GM06990 (cell line): ENCODE data around the gene KLLN.

ENCODE experiments used
- DNase-seq: peaks from one replicate; pipeline ENCODE4 v3.0.0-alpha.2; 2011; ENCODE audit not compliant: insufficient read length; ENCODE audit errors: extremely low read depth
- H3K27me3 ChIP-seq: replicated peaks from 2 replicates; pipeline ENCODE4 v1.6.0; 2011; ENCODE audit warnings: low read length; ENCODE audit not compliant: control insufficient read depth, insufficient read depth
- H3K36me3 ChIP-seq: 2 replicates; pipeline ENCODE4 v1.5.1; 2011; ENCODE audit warnings: low read length; ENCODE audit not compliant: control insufficient read depth, insufficient read depth
- H3K4me3 ChIP-seq: replicated peaks from 2 replicates; pipeline ENCODE4 v1.5.1; 2011; ENCODE audit warnings: low read depth, mild to moderate bottlenecking, control low read depth, low read length
- TF ChIP-seq, protein P1 (sequence below): IDR thresholded peaks from 2 replicates; pipeline ENCODE4 v1.5.1; 2011; ENCODE audit warnings: low read length, control low read depth, mild to moderate bottlenecking, inconsistent platforms; ENCODE audit not compliant: insufficient read depth, poor library complexity, severe bottlenecking

The KLLN gene

GRCh38 chr10:87845624-87845998 lies 17.7 kb downstream of the KLLN start:
- TF ChIP-seq, protein P1, sequence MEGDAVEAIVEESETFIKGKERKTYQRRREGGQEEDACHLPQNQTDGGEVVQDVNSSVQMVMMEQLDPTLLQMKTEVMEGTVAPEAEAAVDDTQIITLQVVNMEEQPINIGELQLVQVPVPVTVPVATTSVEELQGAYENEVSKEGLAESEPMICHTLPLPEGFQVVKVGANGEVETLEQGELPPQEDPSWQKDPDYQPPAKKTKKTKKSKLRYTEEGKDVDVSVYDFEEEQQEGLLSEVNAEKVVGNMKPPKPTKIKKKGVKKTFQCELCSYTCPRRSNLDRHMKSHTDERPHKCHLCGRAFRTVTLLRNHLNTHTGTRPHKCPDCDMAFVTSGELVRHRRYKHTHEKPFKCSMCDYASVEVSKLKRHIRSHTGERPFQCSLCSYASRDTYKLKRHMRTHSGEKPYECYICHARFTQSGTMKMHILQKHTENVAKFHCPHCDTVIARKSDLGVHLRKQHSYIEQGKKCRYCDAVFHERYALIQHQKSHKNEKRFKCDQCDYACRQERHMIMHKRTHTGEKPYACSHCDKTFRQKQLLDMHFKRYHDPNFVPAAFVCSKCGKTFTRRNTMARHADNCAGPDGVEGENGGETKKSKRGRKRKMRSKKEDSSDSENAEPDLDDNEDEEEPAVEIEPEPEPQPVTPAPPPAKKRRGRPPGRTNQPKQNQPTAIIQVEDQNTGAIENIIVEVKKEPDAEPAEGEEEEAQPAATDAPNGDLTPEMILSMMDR: no peak
- H3K27me3 ChIP-seq: no peaks in the 10 kb centered on the region
- no peak overlapping the region for H3K4me3 ChIP-seq
- DNase-seq: no peak
- H3K36me3 ChIP-seq: no peaks in the 10 kb centered on the region

DNA sequence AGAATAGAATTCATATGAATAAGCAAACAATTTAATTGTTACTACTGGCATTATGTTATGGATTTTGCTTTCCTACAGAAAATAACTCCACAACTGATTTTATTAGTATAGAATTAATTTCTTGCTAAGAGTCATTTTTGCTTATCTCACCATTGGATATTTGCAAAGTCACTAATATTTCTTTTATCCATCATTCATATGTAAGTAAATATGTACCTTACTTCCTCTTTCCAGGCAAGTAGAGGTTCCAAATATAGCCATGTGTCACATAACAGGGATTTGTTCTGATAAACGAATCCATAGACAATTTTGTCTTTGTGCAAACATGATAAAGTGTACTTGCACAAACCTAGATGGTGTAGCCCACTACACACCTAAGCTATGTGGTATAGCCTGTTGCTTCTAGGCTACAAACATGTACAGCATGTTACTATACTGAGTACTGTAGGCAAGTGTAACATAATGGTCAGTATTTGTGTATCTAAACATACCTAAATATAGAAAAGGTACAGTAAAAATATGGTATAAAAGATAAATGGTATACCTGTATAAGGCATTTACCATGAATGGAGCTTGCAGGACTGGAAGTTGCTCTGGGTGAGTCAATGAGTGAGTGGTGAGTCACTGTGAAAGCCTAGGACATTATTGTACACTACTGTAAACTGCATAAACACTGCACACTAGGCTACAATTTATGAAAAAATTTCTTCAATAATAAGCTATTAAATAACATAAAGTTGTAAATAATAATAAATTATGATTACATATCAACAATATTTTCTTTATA lies 18.3 kb downstream of the KLLN start:
- TF ChIP-seq, protein P1: no peak
- DNase-seq: no peak
- H3K4me3 ChIP-seq: no peak overlapping the region
- H3K36me3 ChIP-seq: no peaks in the 10 kb centered on the region
- no peaks in the 10 kb centered on the region for H3K27me3 ChIP-seq

- H3K27me3 ChIP-seq: no peaks in the 10 kb centered on the region
- TF ChIP-seq, protein P1: no peak
Measured at GRCh38 chr10:87843714-87844113, 19.6 kb downstream of the KLLN start.

DNA sequence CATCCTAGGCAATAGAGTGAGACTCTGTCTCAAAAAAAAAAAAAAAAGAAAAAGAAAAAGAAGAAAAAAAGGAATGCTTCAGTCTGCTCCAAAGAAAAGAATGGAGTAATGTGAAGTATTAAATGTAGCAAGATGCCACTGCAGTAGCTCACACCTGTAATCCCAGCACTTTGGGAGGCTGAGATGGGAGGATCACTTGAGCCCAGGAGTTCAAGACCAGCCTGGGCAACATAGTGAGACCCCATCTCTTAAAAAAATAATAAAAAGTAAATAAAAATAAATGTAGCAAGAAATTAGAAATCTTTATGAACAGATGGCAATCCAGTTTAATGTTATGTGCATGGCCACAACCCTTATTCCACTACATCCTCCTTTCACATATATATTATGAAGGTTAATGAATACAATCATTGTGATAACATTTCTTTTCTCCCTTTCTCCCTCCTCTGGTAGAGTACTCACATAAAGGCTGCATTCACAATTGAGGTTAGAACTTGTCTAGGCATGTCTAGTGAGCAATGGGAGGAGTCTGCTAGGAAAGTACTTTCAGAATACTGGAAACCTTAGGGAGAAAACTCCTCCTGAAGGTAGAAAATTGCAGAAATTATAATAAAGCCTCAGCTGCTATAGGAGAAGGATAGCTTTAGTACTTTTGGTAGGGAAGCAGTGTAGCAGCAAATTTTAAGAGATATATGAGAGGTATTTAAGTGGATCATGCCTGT lies 20.4 kb downstream of the KLLN start:
- DNase-seq: no peak
- Histone ChIP-seq H3K27me3 (no peaks in the 10 kb centered on the region), H3K4me3 (no peak overlapping the region), H3K36me3 (no peaks in the 10 kb centered on the region)
- TF ChIP-seq, protein P1: no peak

More at GRCh38 chr10:87843714-87844113, 19.6 kb downstream of the KLLN start:
- Histone ChIP-seq H3K36me3 (no peaks in the 10 kb centered on the region), H3K4me3 (no peak overlapping the region)
- DNase-seq: no peak

DNA sequence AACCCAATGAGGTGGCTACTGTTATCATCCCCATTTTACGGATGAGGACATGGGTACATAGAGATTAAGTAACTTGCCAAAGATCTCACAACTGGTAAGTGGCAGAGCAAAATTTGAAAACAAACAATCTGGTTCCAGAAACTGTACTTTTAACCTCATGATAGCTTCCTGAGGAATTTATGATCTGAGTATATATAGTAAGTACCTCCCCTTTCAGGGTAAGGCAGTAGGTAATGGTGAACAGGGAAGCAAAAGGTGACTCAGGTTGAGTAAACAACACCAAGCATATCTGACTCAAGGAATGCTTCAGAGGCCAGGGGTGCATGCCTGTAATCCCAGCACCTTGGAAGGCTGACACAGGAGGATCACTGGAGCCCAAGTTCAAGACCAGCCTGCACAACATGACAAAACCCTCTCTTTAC lies 21.1 kb downstream of the KLLN start:
- DNase-seq: no peak
- TF ChIP-seq, protein P1: no peak
- no peaks in the 10 kb centered on the region for H3K27me3 ChIP-seq
- no peaks in the 10 kb centered on the region for H3K36me3 ChIP-seq
- H3K4me3 ChIP-seq: no peak overlapping the region
